Mononuclear cell (primary cell): Measurements from ENCODE around the gene PSMA1. TPM values are rescaled to one million over a fixed set of nuclear protein-coding genes. Genes with fewer than 3 reads are reported as not detected.
"Not testable (repeated sequence)": the region's sequence is repeated elsewhere in the genome, so short reads cannot be mapped to it uniquely, and the experiment has no call there.

Source experiments
- H3K27me3 ChIP-seq: 2 replicates; pipeline ENCODE4 v1.6.0; 2011; ENCODE audit warnings: low read length, control low read depth; ENCODE audit not compliant: insufficient read depth
- H3K4me1 ChIP-seq: 2 replicates; pipeline ENCODE4 v1.5.1; 2011; ENCODE audit warnings: mild to moderate bottlenecking, low read length, control low read depth; ENCODE audit not compliant: insufficient read depth
- H3K4me3 ChIP-seq: 2 replicates; pipeline ENCODE4 v1.5.1; 2011; ENCODE audit warnings: mild to moderate bottlenecking, low read length, moderate library complexity
- H3K9me3 ChIP-seq: 2 replicates; pipeline ENCODE4 v1.5.1; 2011; ENCODE audit warnings: low read depth, mild to moderate bottlenecking, control low read depth, low read length
- total RNA-seq: library from RNA; depleted of rRNA; stranded (reverse); fragments of >200 nt; gene quantifications from one replicate; pipeline ENCODE4 v1.2.3, GENCODE V29; 2012

PSMA1 gene
- total RNA-seq, 1 donor = 171 TPM

GRCh38 chr11:14541192-14541947 is 21.2 kb upstream of the PSMA1 start:
- Histone ChIP-seq H3K9me3 (no peaks in the 10 kb centered on the region), H3K4me1 (peaks cover 56% of the 10 kb centered on the region), H3K4me3 (no peak overlapping the region), H3K27me3 (no peaks in the 10 kb centered on the region)

- Histone ChIP-seq H3K9me3 (no peaks in the 10 kb centered on the region), H3K4me3 (no peak overlapping the region), H3K4me1 (peaks cover 48% of the 10 kb centered on the region), H3K27me3 (no peaks in the 10 kb centered on the region)
These were observed 19.8 kb upstream of the PSMA1 start for GRCh38 chr11:14539982-14540421.

GRCh38 chr11:14538926-14539554 is 18.9 kb upstream of the PSMA1 start:
- Histone ChIP-seq H3K4me1 (peaks cover 43% of the 10 kb centered on the region), H3K4me3 (no peak overlapping the region), H3K27me3 (no peaks in the 10 kb centered on the region), H3K9me3 (no peaks in the 10 kb centered on the region)

- peaks cover 40% of the 10 kb centered on the region for H3K4me1 ChIP-seq
- H3K27me3 ChIP-seq = no peaks in the 10 kb centered on the region
These were observed 18.2 kb upstream of the PSMA1 start for GRCh38 chr11:14538271-14538925.

GRCh38 chr11:14537134-14537599 is 17.0 kb upstream of the PSMA1 start:
- Histone ChIP-seq H3K4me3 (no peak overlapping the region), H3K4me1 (peaks cover 30% of the 10 kb centered on the region), H3K27me3 (no peaks in the 10 kb centered on the region), H3K9me3 (no peaks in the 10 kb centered on the region)

More at GRCh38 chr11:14538271-14538925, 18.2 kb upstream of the PSMA1 start:
- H3K4me3 ChIP-seq = no peak overlapping the region
- H3K9me3 ChIP-seq = no peaks in the 10 kb centered on the region

- peaks cover 14% of the 10 kb centered on the region for H3K4me1 ChIP-seq
- H3K4me3 ChIP-seq, H3K27me3 ChIP-seq, H3K9me3 ChIP-seq: not testable (repeated sequence)
These were observed 15.0 kb upstream of the PSMA1 start for GRCh38 chr11:14535166-14535565.

GRCh38 chr11:14529951-14530350 is 9.8 kb upstream of the PSMA1 start:
- no peaks in the 10 kb centered on the region for H3K9me3 ChIP-seq
- no peaks in the 10 kb centered on the region for H3K4me1 ChIP-seq
- no peaks in the 10 kb centered on the region for H3K27me3 ChIP-seq
- no peak overlapping the region for H3K4me3 ChIP-seq

GRCh38 chr11:14529321-14529720 is 9.1 kb upstream of the PSMA1 start:
- Histone ChIP-seq H3K4me3 (no peak overlapping the region), H3K27me3 (no peaks in the 10 kb centered on the region), H3K9me3 (no peaks in the 10 kb centered on the region), H3K4me1 (no peaks in the 10 kb centered on the region)

GRCh38 chr11:14522801-14523200 is 2.6 kb upstream of the PSMA1 start:
- no peaks in the 10 kb centered on the region for H3K27me3 ChIP-seq
- peaks cover 25% of the 10 kb centered on the region for H3K4me1 ChIP-seq
- H3K9me3 ChIP-seq = no peaks in the 10 kb centered on the region
- no peak overlapping the region for H3K4me3 ChIP-seq

GRCh38 chr11:14522245-14522644 is 2.1 kb upstream of the PSMA1 start:
- H3K4me3 ChIP-seq = no peak overlapping the region
- peaks cover 25% of the 10 kb centered on the region for H3K4me1 ChIP-seq
- H3K27me3 ChIP-seq = no peaks in the 10 kb centered on the region
- H3K9me3 ChIP-seq = no peaks in the 10 kb centered on the region

GRCh38 chr11:14520747-14521151 is 563 bp upstream of the PSMA1 start:
- H3K4me1 ChIP-seq = peaks cover 25% of the 10 kb centered on the region
- peak overlapping the region; percentile 88 for H3K4me3 ChIP-seq
- no peaks in the 10 kb centered on the region for H3K27me3 ChIP-seq
- H3K9me3 ChIP-seq = no peaks in the 10 kb centered on the region

- H3K27me3 ChIP-seq = no peaks in the 10 kb centered on the region
- peak overlapping the region; percentile 88 for H3K4me3 ChIP-seq
- H3K4me1 ChIP-seq = peaks cover 25% of the 10 kb centered on the region
- no peaks in the 10 kb centered on the region for H3K9me3 ChIP-seq
These were observed 629 bp downstream of the PSMA1 start for GRCh38 chr11:14519597-14519916.

- no peak overlapping the region for H3K4me3 ChIP-seq
- H3K4me1 ChIP-seq = peaks cover 25% of the 10 kb centered on the region
- H3K9me3 ChIP-seq = no peaks in the 10 kb centered on the region
- no peaks in the 10 kb centered on the region for H3K27me3 ChIP-seq
These were observed 1.4 kb downstream of the PSMA1 start for GRCh38 chr11:14518820-14519219.

- Histone ChIP-seq H3K27me3 (no peaks in the 10 kb centered on the region), H3K4me3 (no peak overlapping the region), H3K9me3 (no peaks in the 10 kb centered on the region), H3K4me1 (peaks cover 9% of the 10 kb centered on the region)
These were observed 6.4 kb downstream of the PSMA1 start for GRCh38 chr11:14513800-14514199.

- no peaks in the 10 kb centered on the region for H3K4me1 ChIP-seq
- no peaks in the 10 kb centered on the region for H3K27me3 ChIP-seq
- no peaks in the 10 kb centered on the region for H3K9me3 ChIP-seq
- no peak overlapping the region for H3K4me3 ChIP-seq
These were observed 13.7 kb downstream of the PSMA1 start for GRCh38 chr11:14506532-14506931.
